H1 (cell line): ENCODE measurements around the gene MSI2. TPM values are rescaled to one million over a fixed set of nuclear protein-coding genes. Genes with fewer than 3 reads are reported as not detected.

Experiments used
- BCL11A ChIP-seq, 2 experiments: IDR thresholded peaks; one replicate each; pipeline ENCODE4 v1.6.1; 2011; ENCODE audit warnings: low read depth in 2 of 2, low read length in 2 of 2, mild to moderate bottlenecking in 2 of 2
- CBX8 ChIP-seq: fragments of 300-800, 300-1000 bp; sonication (generic); IDR thresholded peaks from 2 replicates; pipeline ENCODE4 v1.7.1; 2016; ENCODE audit warnings: low read depth, low read length, borderline replicate concordance
- MAFK ChIP-seq: IDR thresholded peaks from 2 replicates; pipeline ENCODE4 v1.6.1; 2012; ENCODE audit warnings: low read depth, mild to moderate bottlenecking, improper control_type of control experiment, low read length
- NRF1 ChIP-seq: IDR thresholded peaks from 2 replicates; pipeline ENCODE4 v1.6.1; 2011; ENCODE audit warnings: mild to moderate bottlenecking, low read depth, low read length, improper control_type of control experiment
- POLR2A ChIP-seq, 2 experiments: IDR thresholded peaks; 1 replicate in 1 of 2; 2 replicates in 1 of 2; pipeline ENCODE4 v1.6.1; 2011; ENCODE audit warnings: low read depth in 2 of 2, low read length in 2 of 2, mild to moderate bottlenecking in 2 of 2; ENCODE audit errors: control extremely low read depth in 1 of 2
- SAP30 ChIP-seq: fragments of 300-600 bp; sonication (generic); IDR thresholded peaks from 2 replicates; pipeline ENCODE4 v1.7.1; 2012; ENCODE audit warnings: low read length, moderate library complexity, mild to moderate bottlenecking, inconsistent platforms; ENCODE audit not compliant: insufficient read depth, insufficient replicate concordance
- SIN3A ChIP-seq, 2 experiments: IDR thresholded peaks in 1 of 2; conservative IDR thresholded peaks in 1 of 2; 2 replicates each; pipeline ENCODE4 v1.6.1; 2011 to 2012; ENCODE audit warnings: low read length in 2 of 2, improper control_type of control experiment in 1 of 2, low read depth in 1 of 2, mild to moderate bottlenecking in 1 of 2
- SRF ChIP-seq: IDR thresholded peaks from 2 replicates; pipeline ENCODE4 v1.6.1; 2011; ENCODE audit warnings: mild to moderate bottlenecking, low read depth, low read length, moderate library complexity
- TAF7 ChIP-seq: optimal IDR thresholded peaks from 2 replicates; pipeline ENCODE3; 2011; ENCODE audit warnings: low read depth, mild to moderate bottlenecking, inconsistent platforms, low read length, moderate library complexity, borderline replicate concordance
- polyA plus RNA-seq, 7 experiments: library from polyadenylated mRNA; depleted of rRNA in 3 of 7; stranded (reverse) in 5 of 7; unstranded in 2 of 7; fragments of >200 nt in 5 of 7; fragments of 200-250 nt in 2 of 7; gene quantifications; 1 replicate in 5 of 7; 2 replicates in 1 of 7; 4 replicates in 1 of 7; pipeline versions ENCODE4 v1.2.1 to v1.2.3, GENCODE V29; 2011 to 2013; ENCODE audit warnings: missing spikeins in 2 of 7, mixed read lengths in 2 of 7
- total RNA-seq: library from RNA; stranded (reverse); fragmentation: NEBNext Ultra II Directional; extraction: Animal tissue kit (Norgen Biotek cat#: 25700); gene quantifications from 2 replicates; pipeline ENCODE4 v1.2.1, GENCODE V29; 2021

Gene MSI2
- total and polyA plus RNA-seq, 2 of the 8 experiments (the other 6 are each of a cell fraction or from before 2014, with no cell fraction given) = 36.7 to 80.6 TPM

- no peak for TF ChIP-seq SAP30
- TF ChIP-seq POLR2A (IDR thresholded peaks at IDR 0.05; ENCODE audit: control extremely low read depth in 1 of 2, low read depth in 2 of 2, low read length in 2 of 2) = no peak
- TF ChIP-seq SRF = no peak
- TF ChIP-seq MAFK = no peak
- TF ChIP-seq SIN3A (conservative IDR thresholded peaks at IDR 0.05 in 1 of 2, IDR thresholded peaks at IDR 0.05 in 1 of 2; ENCODE audit: low read depth in 1 of 2, low read length in 2 of 2) = no peak
- TF ChIP-seq CBX8 = no peak
- no peak for TF ChIP-seq NRF1
- no peak for TF ChIP-seq BCL11A (IDR thresholded peaks at IDR 0.05; ENCODE audit: low read depth in 2 of 2, low read length in 2 of 2)
- no peak for TF ChIP-seq TAF7
Measured at GRCh38 chr17:57517273-57517631, 260.9 kb downstream of the MSI2 start (continued).
